ENCODE data around the gene STK36. TPM values are rescaled to one million over a fixed set of nuclear protein-coding genes. Genes with fewer than 3 reads are reported as not detected.

The STK36 gene
- total RNA-seq, 4 donors from 2014 or later, result 5.8 to 27.8 (median 10.4) TPM

DNA sequence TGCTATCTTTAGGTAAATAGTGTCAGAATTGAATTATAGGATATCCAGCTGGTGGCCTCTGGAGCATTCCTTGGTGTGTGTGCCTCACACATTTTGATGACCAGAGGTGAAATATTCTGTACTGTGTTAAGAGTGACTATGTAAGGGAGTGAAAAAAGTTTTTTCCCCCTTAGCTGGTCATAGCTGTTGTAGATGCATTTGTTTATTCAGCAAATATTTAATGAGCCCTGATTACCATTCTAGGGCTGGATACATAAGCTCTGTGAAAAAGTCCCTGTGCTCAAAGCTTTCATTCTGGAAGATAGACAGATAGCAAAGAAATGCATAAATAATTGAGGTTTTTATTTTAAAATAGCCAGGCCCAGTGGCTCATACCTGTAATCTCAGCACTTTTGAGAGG is 49.6 kb downstream of the STK36 start:
- H3K4me1 ChIP-seq, result peaks cover 0 to 14% (median 0%) of the 10 kb centered on the region in 3 donors
- peaks cover 0 to 15% (median 2%) of the 10 kb centered on the region in 3 donors for H3K9me3 ChIP-seq
- TF ChIP-seq, protein P1, sequence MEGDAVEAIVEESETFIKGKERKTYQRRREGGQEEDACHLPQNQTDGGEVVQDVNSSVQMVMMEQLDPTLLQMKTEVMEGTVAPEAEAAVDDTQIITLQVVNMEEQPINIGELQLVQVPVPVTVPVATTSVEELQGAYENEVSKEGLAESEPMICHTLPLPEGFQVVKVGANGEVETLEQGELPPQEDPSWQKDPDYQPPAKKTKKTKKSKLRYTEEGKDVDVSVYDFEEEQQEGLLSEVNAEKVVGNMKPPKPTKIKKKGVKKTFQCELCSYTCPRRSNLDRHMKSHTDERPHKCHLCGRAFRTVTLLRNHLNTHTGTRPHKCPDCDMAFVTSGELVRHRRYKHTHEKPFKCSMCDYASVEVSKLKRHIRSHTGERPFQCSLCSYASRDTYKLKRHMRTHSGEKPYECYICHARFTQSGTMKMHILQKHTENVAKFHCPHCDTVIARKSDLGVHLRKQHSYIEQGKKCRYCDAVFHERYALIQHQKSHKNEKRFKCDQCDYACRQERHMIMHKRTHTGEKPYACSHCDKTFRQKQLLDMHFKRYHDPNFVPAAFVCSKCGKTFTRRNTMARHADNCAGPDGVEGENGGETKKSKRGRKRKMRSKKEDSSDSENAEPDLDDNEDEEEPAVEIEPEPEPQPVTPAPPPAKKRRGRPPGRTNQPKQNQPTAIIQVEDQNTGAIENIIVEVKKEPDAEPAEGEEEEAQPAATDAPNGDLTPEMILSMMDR (IDR thresholded peaks at IDR 0.05), result no peak
- no peak for TF ChIP-seq POLR2A (IDR thresholded peaks at IDR 0.05)
- peaks cover 0 to 1% (median 0%) of the 10 kb centered on the region in 3 donors for H3K36me3 ChIP-seq
- no peak for DNase-seq
- intact Hi-C loops (cut with DNase I), result no loop called here
- no peaks in the 10 kb centered on the region for H3K27me3 ChIP-seq
- H3K27ac ChIP-seq, result no peak overlapping the region
- H3K4me3 ChIP-seq, result no peak overlapping the region

GRCh38 chr2:218721934-218722333 is 50.0 kb downstream of the STK36 start:
- DNase-seq, result no peak
- H3K27me3 ChIP-seq, result no peaks in the 10 kb centered on the region
- peaks cover 0 to 20% (median 6%) of the 10 kb centered on the region in 3 donors for H3K9me3 ChIP-seq
- no peaks in the 10 kb centered on the region for H3K36me3 ChIP-seq
- intact Hi-C loops (cut with DNase I), result no loop called here
- TF ChIP-seq, protein P1 (IDR thresholded peaks at IDR 0.05), result no peak
- TF ChIP-seq POLR2A (IDR thresholded peaks at IDR 0.05), result no peak
- 88 to 100% methylated on average over 2 of the region's 2 CpGs for WGBS, 2 donors
- no peak overlapping the region for H3K27ac ChIP-seq
- H3K4me3 ChIP-seq, result no peak overlapping the region
- peaks cover 0 to 10% (median 0%) of the 10 kb centered on the region in 3 donors for H3K4me1 ChIP-seq

GRCh38 chr2:218722419-218722818 is 50.5 kb downstream of the STK36 start:
- intact Hi-C loops (cut with DNase I), result no loop called here
- 33 to 38% methylated on average over 1 of the region's 1 CpG for WGBS, 2 donors
- H3K27me3 ChIP-seq, result no peaks in the 10 kb centered on the region

DNA sequence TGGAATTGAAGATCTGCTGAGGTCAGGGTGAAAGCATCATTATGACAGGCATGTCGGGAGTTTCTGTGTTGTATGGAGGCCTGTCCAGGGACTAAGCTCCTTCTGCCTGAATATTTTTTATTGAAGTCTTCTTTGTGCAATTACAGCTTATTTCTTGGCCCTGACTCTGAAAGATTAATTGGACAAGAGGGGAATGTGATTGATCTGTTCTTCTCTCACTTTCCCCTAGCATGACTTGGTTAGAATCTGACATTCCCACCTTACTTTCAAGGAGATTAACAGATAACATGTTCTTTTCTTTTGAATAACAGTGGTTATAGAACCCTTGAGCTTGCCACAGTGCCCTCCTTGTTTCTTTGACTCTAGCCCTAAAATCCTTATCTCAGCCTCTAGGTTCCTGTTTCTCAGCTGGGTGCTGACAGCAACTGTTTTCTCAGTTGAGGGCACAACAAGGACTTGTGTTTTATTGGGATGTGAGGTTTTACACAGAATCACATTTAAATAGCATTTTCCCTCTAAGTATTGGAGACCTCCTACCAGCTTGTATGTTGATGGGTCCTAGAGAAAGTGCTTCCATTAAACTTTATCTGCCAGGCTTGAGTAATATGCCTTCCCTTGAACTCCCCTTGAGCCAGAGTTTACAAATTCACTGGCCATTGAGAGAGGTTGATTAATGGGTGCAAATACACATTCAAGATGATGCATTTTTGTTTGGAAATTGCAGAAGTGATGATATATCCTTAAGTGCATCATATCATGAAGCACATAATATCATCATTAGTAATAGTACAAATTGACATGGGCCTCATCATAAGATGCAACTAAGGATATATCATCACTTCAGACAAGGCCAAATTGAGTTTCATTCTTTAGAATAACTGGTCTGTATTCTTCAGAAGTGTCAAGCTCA is 51.2 kb downstream of the STK36 start:
- Histone ChIP-seq H3K9me3 (peaks cover 0 to 29% (median 7%) of the 10 kb centered on the region in 3 donors), H3K36me3 (peaks cover 0 to 6% (median 0%) of the 10 kb centered on the region in 3 donors), H3K27ac (no peak overlapping the region), H3K4me1 (no peaks in the 10 kb centered on the region), H3K27me3 (no peaks in the 10 kb centered on the region), H3K4me3 (no peak overlapping the region)
- WGBS, 2 donors, result 59 to 65% methylated on average over 1 of the region's 1 CpG
- intact Hi-C loops (cut with DNase I), result no loop called here
- TF ChIP-seq POLR2A (IDR thresholded peaks at IDR 0.05), result no peak
- TF ChIP-seq, protein P1 (IDR thresholded peaks at IDR 0.05), result no peak
- no peak for DNase-seq

More at GRCh38 chr2:218722419-218722818, 50.5 kb downstream of the STK36 start:
- H3K4me1 ChIP-seq, result peaks cover 0 to 5% (median 0%) of the 10 kb centered on the region in 3 donors
- H3K36me3 ChIP-seq, result peaks cover 0 to 2% (median 0%) of the 10 kb centered on the region in 3 donors
- peaks cover 0 to 25% (median 7%) of the 10 kb centered on the region in 3 donors for H3K9me3 ChIP-seq
- H3K27ac ChIP-seq, result no peak overlapping the region
- no peak for DNase-seq
- H3K4me3 ChIP-seq, result no peak overlapping the region
- TF ChIP-seq, protein P1 (IDR thresholded peaks at IDR 0.05), result no peak
- TF ChIP-seq POLR2A (IDR thresholded peaks at IDR 0.05), result no peak

GRCh38 chr2:218726004-218726574 is 54.2 kb downstream of the STK36 start:
- TF ChIP-seq, protein P1 (IDR thresholded peaks at IDR 0.05), result no peak
- TF ChIP-seq POLR2A (IDR thresholded peaks at IDR 0.05), result no peak
- DNase-seq, result no peak
- Histone ChIP-seq H3K36me3 (peaks cover 0 to 11% (median 0%) of the 10 kb centered on the region in 3 donors), H3K27me3 (no peaks in the 10 kb centered on the region), H3K4me3 (no peak overlapping the region), H3K27ac (no peak overlapping the region), H3K9me3 (peaks cover 0 to 29% (median 7%) of the 10 kb centered on the region in 3 donors), H3K4me1 (peaks cover 0 to 4% (median under 1%) of the 10 kb centered on the region in 3 donors)
- intact Hi-C loops (cut with DNase I), result loop anchor here (5.0 kb wide), 1 partner anchor 121 kb away; no protein-coding TSS in a partner anchor
- 95% methylated on average over 6 of the region's 6 CpGs for WGBS, 2 donors
